NCI-H1417 treated with DMSO at 0.1 percent for 48 hours (cell line): ENCODE data around the gene XRCC2.
A peak's percentile ranks its signal among the peaks of the same experiment; 100 is the strongest.
"Not testable (repeated sequence)": the region's sequence is repeated elsewhere in the genome, so short reads cannot be mapped to it uniquely, and the experiment has no call there.

ENCODE experiments used
- DNase-seq: peaks from one replicate; lab custom pipeline; 2025; lab: John Stamatoyannopoulos, UW

XRCC2 gene

GRCh38 chr7:152675759-152676636 is at the start of gene XRCC2:
TSS of gene XRCC2 (minus strand) at chr7:152676141. CDS start at chr7:152676079, 62 bp downstream.
- DNase-seq: peak; percentile 93

GRCh38 chr7:152723364-152723763 is 47.4 kb upstream of the XRCC2 start:
- no peak for DNase-seq

DNA sequence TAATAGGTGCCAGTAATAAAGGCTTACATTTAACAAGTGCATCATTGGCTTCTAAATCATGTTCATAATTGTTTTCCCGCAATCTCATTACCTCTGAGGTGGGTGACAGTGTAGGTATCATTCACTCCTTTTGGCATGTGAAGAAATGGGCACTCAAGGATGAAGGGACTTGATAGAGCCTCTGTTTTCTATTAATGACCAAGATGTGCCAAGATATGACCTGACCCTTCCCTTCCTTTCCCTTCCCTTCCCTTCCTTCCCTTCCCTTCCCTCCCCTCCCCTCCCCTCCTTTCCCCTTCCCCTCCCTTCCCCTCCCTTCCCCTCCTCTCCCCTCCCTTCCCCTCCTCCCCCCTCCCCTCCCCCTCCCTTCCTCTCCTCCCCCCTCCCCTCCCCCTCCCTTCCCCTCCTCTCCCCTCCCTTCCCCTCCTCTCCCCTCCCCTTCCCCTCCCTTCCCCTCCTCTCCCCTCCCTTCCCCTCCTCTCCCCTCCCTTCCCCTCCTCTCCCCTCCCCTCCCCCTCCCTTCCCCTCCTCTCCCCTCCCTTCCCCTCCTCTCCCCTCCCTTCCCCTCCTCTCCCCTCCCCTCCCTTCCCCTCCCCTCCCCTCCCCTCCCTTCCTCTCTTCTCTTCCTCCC is 36.6 kb upstream of the XRCC2 start:
- not testable (repeated sequence) for DNase-seq

GRCh38 chr7:152711444-152711944 is 35.6 kb upstream of the XRCC2 start:
- no peak for DNase-seq

DNA sequence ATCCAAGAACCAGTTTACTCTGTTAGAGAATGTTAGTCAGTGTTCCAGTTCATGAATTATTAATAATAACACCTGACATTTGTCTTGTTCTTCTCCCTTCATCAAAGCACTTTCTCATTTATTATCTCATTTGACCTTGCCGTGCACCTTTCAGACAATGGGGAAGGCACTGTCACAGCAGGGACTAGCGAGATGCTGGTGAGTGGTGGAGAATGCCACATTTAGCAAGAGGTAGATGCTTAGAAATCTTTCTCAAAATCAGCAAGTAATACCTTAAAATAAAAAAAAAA is 34.2 kb upstream of the XRCC2 start:
- no peak for DNase-seq

DNA sequence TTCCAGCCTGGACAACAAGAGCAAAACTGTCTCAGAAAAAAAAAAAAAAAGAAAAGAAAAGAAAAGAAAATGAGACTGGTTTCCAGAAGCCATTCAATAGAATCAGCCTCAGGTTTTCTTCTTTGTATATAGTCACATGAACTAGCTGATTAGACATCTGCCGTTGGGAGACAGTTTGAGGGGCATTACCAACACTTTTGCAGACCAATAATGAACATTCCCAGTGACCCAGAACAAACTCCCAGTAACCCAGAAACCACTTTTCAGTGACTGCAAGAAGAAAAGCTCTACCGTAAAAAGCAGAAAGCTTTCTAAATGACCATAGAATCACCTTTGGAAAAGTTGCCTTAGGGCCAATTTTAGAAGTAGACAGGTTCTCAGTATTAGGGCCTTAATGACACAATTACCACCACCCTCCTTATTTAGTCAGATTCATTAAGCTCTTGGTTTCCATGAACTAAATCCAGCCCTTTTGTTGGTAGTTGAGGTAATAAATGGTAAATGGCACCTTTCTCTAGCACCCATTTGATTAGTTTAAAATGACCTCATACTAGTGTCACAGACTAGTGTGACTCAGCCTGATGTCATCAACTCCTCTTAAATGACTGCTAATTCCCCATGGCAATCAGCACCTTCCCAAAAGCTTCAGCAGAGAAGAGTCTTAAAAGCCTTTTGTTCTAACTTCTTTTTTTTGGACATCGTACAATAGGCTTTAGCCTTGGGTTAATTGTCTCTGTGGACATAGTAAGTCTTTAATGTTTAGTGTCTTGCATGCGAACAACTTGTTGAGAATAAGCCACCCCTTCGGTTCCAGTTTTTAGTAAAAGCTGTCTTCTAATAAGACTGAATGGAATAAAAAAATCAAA is 33.6 kb upstream of the XRCC2 start:
- no peak for DNase-seq

- DNase-seq: no peak
These were observed 28.9 kb upstream of the XRCC2 start for GRCh38 chr7:152704796-152705384.

GRCh38 chr7:152699079-152699478 is 23.1 kb upstream of the XRCC2 start:
- no peak for DNase-seq

- not testable (repeated sequence) for DNase-seq
These were observed 21.5 kb upstream of the XRCC2 start for GRCh38 chr7:152697268-152697974.

- DNase-seq: not testable (repeated sequence)
These were observed 16.3 kb upstream of the XRCC2 start for GRCh38 chr7:152692196-152692595.

DNA sequence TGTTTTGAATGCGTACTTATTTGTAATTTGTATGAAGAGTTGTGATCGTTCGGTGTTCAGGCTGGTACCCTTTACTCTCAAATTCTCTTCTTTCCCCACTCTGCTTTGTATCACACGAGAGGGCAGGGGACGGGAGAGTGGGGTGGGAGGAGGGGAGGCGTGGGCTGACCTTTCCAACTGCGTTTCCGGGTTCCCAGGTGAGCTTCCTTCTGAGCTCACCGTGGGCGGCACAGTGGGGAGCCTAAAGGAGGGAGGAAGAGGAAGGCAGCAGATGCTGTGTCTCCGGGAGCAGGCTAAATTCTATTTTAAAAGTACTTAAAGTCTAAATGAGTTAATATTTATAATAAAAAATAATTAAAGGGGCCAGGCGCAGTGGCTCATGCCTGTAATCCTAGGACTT is 7.4 kb upstream of the XRCC2 start:
- no peak for DNase-seq

- peak; percentile 98 for DNase-seq
These were observed 2.1 kb upstream of the XRCC2 start for GRCh38 chr7:152677808-152678670.

DNA sequence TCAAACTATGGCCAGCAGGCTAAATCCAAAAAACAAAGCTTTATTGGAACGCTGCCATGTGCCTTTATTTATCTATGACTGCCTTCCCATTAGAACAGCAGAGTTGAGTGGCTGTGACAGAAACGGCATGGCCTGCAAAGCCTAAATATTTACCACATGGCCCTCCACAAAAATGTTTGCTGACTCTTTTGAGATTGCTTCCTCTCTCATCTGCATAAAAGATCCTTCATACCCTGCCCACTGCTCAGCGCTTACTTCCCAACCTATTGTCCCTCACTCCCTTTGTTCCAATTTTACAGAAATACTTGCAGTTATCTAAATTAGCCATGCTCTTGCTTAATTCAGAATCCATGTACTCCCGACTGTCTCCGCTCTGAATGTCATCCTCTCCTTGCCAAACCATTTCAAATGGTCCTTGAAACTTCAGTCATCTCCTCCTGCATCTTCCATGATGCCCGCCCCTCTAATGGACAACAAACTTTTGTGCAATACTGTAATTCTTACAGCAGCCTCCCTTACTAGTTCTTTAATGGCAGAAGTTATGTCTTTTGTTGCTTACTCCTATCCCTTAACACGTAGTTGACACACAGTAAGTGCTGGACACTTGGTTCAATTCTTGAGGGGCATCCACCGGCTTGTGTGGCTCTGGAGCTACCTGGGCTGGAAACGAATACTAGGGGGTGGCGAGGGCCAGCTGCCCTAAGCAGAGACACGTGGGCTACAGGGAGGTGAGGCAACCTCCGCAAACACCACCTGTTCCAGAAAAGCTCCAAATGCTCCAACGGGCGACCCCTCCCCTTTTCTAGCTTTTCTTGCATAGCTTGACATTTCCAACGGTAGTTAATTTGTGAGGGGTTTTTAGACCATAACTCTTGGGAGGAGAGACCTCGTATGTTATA is 832 bp downstream of the XRCC2 start:
- DNase-seq: no peak

DNA sequence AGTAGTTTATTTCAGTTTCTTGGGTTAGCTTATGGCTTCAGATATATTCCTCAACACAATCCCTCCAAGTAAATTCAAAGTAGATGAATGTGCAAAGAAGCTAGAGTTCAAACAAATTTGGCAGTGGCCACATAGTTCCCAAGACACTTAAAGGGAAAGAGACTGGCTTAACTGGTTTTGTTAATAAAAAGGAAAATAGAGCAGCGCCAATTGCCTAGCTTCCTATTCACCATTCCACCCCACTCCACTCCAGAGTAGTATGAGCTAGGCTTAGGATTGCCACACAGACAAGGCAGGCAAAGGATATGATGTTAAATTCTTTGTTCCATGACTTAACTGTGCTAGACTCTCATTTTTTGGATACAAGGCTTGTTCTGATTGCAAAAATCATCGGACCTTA is 2.0 kb downstream of the XRCC2 start:
- no peak for DNase-seq

- no peak for DNase-seq
These were observed 3.3 kb downstream of the XRCC2 start for GRCh38 chr7:152672626-152673025.

DNA sequence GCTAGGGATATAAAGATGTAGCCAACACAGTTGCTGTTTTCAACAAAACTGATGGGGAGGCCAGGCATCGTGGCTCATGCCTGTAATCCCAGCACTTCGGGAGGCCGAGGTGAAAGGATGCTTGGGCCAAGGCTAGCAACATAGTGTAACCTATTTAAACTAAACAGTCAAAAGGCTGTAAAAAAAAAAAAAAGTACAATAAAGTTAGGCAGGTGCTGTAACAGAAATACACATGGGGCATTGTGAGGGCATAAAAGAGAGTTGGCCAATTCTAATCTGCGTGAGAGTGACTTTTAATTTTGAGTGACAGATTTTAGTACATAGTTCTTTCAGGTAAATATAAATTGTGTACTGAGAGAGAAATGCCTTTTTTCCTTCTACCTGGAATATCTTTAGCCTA is 6.2 kb downstream of the XRCC2 start:
- no peak for DNase-seq

- no peak for DNase-seq
These were observed 7.0 kb downstream of the XRCC2 start for GRCh38 chr7:152668975-152669374.

GRCh38 chr7:152667958-152668357 is 8.0 kb downstream of the XRCC2 start:
- DNase-seq: no peak

- no peak for DNase-seq
These were observed 9.9 kb downstream of the XRCC2 start for GRCh38 chr7:152666078-152666477.
